Activated naive CD8-positive, alpha-beta T cell treated with anti-CD3 and anti-CD28 coated beads for 36 hours (primary cell): ENCODE data around the gene GOT1. TPM values are rescaled to one million over a fixed set of nuclear protein-coding genes. Genes with fewer than 3 reads are reported as not detected.

Experiments used
- DNase-seq: peaks from one replicate; pipeline ENCODE4 v3.0.0; 2021
- H3K27ac Mint-ChIP-seq: one replicate; pipeline ENCODE4 v1.8.0; 2022; ENCODE audit warnings: mild to moderate bottlenecking, moderate library complexity, mixed read lengths
- H3K27me3 Mint-ChIP-seq: one replicate; pipeline ENCODE4 v1.8.0; 2022; ENCODE audit warnings: mild to moderate bottlenecking, mixed read lengths
- H3K36me3 Mint-ChIP-seq: one replicate; pipeline ENCODE4 v1.8.0; 2021; ENCODE audit warnings: mild to moderate bottlenecking, mixed read lengths
- H3K4me1 Mint-ChIP-seq: one replicate; pipeline ENCODE4 v1.8.0; 2021; ENCODE audit warnings: mixed read lengths
- H3K4me3 Mint-ChIP-seq: one replicate; pipeline ENCODE4 v1.8.0; 2022; ENCODE audit warnings: mild to moderate bottlenecking, moderate library complexity, mixed read lengths
- H3K9me3 Mint-ChIP-seq: one replicate; pipeline ENCODE4 v1.8.0; 2022; ENCODE audit warnings: mixed read lengths
- total RNA-seq, 2 experiments: library from RNA; stranded (reverse); gene quantifications; one replicate each; pipeline ENCODE4 v1.2.3, GENCODE V29; 2021

The GOT1 gene
- total RNA-seq, 2 experiments from 2014 or later: 50.8 to 53.9 TPM

DNA sequence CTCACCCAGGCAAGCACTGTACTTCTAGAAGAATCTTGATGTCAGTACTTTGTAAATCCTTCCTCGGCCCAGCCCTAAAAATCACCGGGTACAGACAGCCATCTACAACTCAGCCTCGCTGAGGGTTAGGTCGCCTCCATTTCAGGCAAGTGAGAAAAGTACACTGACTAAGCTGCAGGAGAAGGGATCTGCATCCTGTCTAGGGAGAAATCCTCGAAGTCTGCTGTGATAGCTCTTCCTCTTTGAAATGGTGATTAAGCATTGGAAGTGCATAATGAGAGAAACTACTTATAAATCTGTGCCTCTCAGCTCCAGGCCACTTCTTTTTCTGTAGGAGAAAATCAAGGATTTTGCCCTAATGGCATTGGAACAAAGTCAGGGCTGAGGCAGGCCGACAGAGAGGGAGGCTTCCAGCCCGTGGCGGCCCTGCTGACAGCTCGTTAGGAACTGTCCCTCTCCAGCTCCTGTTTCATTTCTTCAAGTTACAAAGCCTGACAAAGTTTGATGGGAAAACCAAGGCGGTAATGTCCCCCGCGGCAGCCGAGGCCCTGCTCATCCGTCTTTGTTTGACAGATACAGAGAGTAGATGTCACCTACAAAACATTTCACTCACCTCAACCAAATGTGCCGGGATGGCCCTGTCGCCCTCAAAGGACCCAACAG lies 14.1 kb upstream of the GOT1 start:
- DNase-seq: no peak
- Mint-ChIP-seq H3K4me3 (no peak overlapping the region), H3K36me3 (no peaks in the 10 kb centered on the region), H3K4me1 (no peaks in the 10 kb centered on the region), H3K27ac (no peak overlapping the region), H3K27me3 (peaks cover 3% of the 10 kb centered on the region), H3K9me3 (no peaks in the 10 kb centered on the region)

DNA sequence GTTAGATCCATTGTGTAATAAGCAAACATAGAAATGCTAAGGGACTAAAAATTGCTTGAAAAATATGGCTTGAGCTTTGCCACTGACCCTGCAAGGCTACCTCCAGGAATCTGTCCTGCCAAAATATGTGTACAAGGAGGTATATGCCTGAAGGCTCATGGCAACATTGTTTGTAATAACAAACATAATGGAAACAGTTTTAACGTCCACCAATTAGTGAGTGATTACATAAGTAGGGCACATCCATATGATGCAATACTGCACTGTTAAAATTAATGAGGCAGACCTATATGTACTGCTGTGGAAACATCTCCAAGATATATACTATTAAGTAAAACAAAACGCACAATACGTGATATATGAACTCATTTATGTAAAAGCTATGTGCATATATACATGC lies 13.1 kb upstream of the GOT1 start:
- Mint-ChIP-seq H3K4me1 (no peaks in the 10 kb centered on the region), H3K36me3 (no peaks in the 10 kb centered on the region), H3K4me3 (no peak overlapping the region), H3K27ac (no peak overlapping the region), H3K27me3 (no peaks in the 10 kb centered on the region), H3K9me3 (no peaks in the 10 kb centered on the region)
- DNase-seq: no peak

DNA sequence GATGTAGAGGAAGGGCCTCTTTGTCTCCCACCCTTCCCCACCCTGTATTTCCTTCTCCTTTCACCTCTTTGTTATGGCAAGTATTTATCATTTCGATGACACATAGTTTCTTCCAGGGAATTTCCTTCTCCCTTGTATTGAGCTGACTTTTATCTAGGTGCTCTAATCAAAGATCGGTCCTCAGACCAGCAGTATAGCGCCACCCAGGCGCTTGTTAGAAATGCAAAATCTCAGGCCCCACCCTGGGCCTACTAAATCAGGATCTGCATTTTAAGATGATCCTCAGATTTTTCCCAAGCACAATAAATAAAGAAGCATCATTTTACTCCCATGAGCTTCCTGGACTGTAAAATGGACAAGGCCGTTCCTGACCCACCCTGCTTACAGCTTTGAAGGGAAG lies 12.0 kb upstream of the GOT1 start:
- Mint-ChIP-seq H3K4me3 (no peak overlapping the region), H3K27ac (no peak overlapping the region), H3K36me3 (no peaks in the 10 kb centered on the region)

DNA sequence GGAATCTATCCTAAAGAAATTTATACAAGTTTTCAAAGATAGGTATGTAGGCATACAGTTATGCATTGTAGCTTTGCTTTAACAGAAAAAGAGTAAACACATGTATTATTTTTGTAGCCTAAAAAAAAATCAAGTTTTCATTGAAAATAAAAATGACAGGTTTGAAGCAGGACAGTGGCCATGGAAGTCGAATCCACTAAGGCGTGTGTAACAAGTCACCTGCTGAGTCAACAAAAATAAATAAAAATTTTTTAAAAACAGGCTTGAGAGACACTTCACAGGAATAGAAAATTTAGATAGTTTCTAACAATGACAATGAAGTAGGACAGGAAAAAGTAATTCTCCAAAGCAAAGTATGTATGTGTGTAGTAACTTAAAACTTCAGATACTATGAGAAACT lies 8.5 kb upstream of the GOT1 start:
- H3K27ac Mint-ChIP-seq: no peak overlapping the region
- H3K4me3 Mint-ChIP-seq: no peak overlapping the region
- no peaks in the 10 kb centered on the region for H3K36me3 Mint-ChIP-seq
- peaks cover 10% of the 10 kb centered on the region for H3K4me1 Mint-ChIP-seq
- no peaks in the 10 kb centered on the region for H3K27me3 Mint-ChIP-seq
- DNase-seq: no peak
- H3K9me3 Mint-ChIP-seq: no peaks in the 10 kb centered on the region

More for the DNA sequence above, 12.0 kb upstream of the GOT1 start:
- no peaks in the 10 kb centered on the region for H3K27me3 Mint-ChIP-seq
- H3K4me1 Mint-ChIP-seq: no peaks in the 10 kb centered on the region
- no peak for DNase-seq
- no peaks in the 10 kb centered on the region for H3K9me3 Mint-ChIP-seq

DNA sequence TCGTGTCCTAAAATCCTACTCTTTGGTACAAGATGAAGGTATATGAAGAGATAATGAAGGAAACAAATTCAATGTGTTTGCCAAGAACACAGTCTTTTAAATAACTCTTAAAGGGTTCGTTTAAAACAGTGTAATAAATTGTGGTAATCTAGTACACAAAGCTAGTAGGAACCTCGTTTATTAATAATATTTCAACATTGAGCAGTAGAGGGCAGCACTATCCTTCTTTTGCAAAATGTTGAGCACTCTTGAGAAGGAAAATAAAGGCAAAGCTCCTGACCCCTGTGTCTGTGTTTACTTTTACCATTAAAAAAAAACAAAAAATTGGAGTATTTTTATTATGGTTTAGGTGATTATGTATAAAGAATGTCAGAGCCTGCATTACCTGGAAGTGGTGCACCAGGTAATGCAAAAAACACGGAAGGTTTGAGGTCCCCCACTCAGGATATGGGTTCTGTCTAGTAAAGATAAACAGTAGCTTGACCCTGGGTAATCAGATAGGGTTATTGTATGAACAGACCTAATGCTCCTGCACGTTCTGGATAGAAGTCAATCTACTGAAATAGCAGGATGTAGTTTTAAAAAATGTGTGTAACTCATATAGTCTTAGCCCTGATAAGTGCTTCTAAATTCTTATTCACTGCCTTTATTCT lies 5.7 kb upstream of the GOT1 start:
- H3K27me3 Mint-ChIP-seq: no peaks in the 10 kb centered on the region
- H3K27ac Mint-ChIP-seq: no peak overlapping the region
- no peaks in the 10 kb centered on the region for H3K9me3 Mint-ChIP-seq
- no peak overlapping the region for H3K4me3 Mint-ChIP-seq
- H3K4me1 Mint-ChIP-seq: peaks cover 23% of the 10 kb centered on the region
- DNase-seq: no peak
- peaks cover 3% of the 10 kb centered on the region for H3K36me3 Mint-ChIP-seq

DNA sequence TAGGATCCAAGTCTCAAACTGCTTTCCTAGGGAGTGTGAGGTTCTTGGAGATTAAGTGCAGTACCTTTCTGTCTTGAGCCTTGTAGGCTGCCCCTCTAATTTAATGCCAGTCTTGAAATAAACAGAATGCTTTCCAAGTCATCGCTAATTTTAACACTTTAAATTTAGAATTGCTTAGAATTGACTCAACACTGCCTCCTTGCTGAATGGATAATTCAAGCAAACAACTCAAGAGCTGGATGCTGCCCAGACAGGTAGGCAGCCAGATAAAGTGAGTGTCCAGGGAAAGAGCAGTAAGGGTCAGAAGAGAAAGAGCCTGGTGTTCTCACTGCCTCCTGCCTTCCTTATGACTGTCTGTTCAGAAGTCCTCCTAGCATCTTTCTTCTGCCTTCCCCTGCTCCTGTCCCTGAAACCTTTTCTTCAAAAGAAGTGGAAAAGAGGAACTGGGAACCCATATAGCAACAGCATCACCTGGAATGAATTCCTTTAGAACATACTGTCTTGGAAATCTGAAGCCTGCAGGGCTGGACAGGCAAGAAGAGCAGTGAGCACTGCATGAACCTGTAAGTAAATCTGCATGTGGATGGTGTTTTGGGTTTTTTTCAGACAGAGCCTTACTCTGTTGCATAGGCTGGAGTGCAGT lies 3.1 kb upstream of the GOT1 start:
- H3K27me3 Mint-ChIP-seq: no peaks in the 10 kb centered on the region
- no peaks in the 10 kb centered on the region for H3K9me3 Mint-ChIP-seq
- H3K4me3 Mint-ChIP-seq: no peak overlapping the region
- no peak overlapping the region for H3K27ac Mint-ChIP-seq
- DNase-seq: no peak
- H3K4me1 Mint-ChIP-seq: peaks cover 35% of the 10 kb centered on the region
- H3K36me3 Mint-ChIP-seq: peaks cover 10% of the 10 kb centered on the region

DNA sequence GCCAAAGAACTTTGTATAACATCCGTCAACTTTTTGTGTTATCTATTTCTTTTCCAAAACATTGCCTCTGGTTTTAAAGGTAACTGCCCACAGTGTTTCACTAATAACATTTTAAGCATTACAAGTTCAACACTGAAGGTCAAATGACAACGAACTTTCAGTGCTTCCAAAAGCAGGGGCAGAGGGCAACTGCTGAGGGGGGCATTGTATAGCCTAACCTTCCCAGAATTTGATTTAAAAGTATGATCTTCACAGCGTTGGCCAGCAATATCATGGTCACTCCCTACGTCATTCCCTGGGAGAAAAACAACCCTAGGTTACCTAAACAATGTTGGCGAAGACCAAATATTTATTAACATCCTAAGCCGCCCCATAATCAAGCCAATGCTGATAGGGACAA lies 2.5 kb upstream of the GOT1 start:
- H3K27me3 Mint-ChIP-seq: no peaks in the 10 kb centered on the region
- no peak for DNase-seq
- H3K36me3 Mint-ChIP-seq: peaks cover 10% of the 10 kb centered on the region
- H3K4me1 Mint-ChIP-seq: peaks cover 35% of the 10 kb centered on the region
- no peak overlapping the region for H3K27ac Mint-ChIP-seq
- H3K4me3 Mint-ChIP-seq: no peak overlapping the region
- H3K9me3 Mint-ChIP-seq: no peaks in the 10 kb centered on the region

DNA sequence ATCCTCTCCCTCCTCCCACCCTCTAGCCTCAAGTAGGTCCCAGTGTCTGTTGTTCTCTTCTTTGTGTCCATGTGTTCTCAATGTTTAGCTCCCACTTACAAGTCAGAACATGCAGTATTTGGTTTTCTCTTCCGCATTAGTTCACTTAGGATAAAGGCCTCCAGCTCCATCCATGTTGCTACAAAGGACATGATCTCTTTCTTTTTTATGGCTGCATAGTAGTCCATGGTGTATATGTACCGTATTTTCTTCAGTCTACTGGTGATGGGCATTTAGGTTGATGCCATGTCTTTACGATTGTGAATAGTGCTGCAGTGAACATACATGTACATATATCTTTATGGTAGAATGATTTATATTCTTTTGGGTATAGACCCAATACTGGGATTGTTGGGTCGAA lies 1.6 kb upstream of the GOT1 start:
- Mint-ChIP-seq H3K4me3 (peak overlapping the region; percentile 98), H3K36me3 (peaks cover 10% of the 10 kb centered on the region), H3K4me1 (peaks cover 36% of the 10 kb centered on the region), H3K27ac (peak overlapping the region; percentile 58), H3K9me3 (no peaks in the 10 kb centered on the region), H3K27me3 (no peaks in the 10 kb centered on the region)
- DNase-seq: no peak

DNA sequence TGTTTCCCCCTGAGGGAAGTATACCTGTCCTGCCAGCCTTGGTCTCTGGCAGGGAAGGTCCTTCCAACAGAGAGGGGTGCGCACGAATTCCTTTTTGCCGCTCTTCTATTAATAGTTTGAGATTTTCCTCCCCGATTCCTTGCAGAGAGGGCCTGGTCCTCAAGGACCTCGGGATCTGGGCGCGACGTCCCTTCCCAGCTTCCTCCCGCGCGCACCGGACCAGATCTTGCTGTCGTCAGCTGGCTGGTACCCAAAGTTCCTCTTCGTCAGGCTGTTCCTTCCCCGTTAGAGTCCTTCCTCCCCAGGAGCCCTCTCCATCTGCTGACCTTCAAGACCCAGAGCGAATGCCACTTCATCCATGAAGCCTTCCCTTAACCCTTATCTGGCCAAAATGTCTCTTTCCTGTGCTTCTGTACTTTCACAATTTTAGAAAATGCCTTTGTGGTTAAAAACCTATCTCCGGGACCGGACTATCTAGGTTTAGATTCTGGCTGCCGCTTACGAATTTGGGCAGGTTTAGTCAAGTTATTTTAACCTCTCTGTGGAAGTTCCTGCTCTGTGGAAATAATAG lies 851 bp upstream of the GOT1 start:
- peak overlapping the region; percentile 93 for H3K27ac Mint-ChIP-seq
- peaks cover 10% of the 10 kb centered on the region for H3K36me3 Mint-ChIP-seq
- H3K27me3 Mint-ChIP-seq: no peaks in the 10 kb centered on the region
- H3K4me3 Mint-ChIP-seq: peak overlapping the region; percentile 98
- peak; percentile 21 for DNase-seq
- no peaks in the 10 kb centered on the region for H3K9me3 Mint-ChIP-seq
- peaks cover 41% of the 10 kb centered on the region for H3K4me1 Mint-ChIP-seq

DNA sequence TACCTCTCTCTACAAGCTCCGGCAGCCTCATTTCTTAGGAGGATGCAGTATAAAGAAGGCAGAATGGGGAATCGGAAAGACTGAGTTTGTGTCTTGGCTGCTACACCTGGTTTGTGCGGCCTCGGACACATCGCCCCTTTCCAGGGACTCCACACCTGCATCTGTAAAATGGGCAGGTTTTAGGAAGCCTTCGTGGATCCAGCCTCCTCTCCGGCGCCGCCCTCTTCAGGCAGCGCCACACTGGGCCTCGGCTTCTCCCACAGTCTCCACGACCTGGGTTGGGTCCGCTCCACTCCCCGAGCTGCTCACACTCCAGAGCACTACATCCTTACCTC lies 341 bp downstream of the GOT1 start:
- Mint-ChIP-seq H3K27ac (peak overlapping the region; percentile 93), H3K36me3 (peaks cover 10% of the 10 kb centered on the region), H3K4me1 (peaks cover 38% of the 10 kb centered on the region), H3K4me3 (peak overlapping the region; percentile 98), H3K27me3 (no peaks in the 10 kb centered on the region), H3K9me3 (no peaks in the 10 kb centered on the region)
- DNase-seq: no peak

DNA sequence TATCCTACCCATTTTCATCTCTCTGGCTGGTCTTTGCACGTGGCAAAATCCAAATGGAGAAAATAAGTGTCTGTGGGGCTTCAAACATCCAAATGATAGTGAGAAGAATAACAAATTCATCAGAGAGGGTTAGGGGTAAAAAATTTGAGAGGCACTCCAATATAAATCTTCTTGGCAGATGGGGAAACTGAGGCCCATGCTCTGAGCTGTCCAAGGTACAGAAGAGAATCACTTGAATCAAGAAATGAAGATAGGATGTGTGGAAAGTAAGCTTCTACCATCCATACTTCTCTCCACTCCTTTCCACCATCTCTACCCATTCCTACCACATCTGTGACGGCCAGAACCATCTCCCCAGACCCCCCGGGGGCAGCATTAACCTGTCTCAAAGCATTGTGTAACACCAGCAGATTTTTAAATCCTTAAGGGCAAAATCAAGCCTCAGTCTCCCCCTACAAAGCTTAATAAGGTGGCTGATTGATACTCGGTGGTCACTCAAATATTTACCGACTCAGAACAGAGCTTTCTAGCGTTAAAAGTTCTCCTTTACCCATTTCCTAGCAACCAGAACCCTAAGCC lies 818 bp downstream of the GOT1 start:
- DNase-seq: no peak
- Mint-ChIP-seq H3K4me3 (peak overlapping the region; percentile 98), H3K27me3 (no peaks in the 10 kb centered on the region), H3K4me1 (peaks cover 38% of the 10 kb centered on the region), H3K27ac (peak overlapping the region; percentile 93), H3K36me3 (peaks cover 14% of the 10 kb centered on the region), H3K9me3 (no peaks in the 10 kb centered on the region)

DNA sequence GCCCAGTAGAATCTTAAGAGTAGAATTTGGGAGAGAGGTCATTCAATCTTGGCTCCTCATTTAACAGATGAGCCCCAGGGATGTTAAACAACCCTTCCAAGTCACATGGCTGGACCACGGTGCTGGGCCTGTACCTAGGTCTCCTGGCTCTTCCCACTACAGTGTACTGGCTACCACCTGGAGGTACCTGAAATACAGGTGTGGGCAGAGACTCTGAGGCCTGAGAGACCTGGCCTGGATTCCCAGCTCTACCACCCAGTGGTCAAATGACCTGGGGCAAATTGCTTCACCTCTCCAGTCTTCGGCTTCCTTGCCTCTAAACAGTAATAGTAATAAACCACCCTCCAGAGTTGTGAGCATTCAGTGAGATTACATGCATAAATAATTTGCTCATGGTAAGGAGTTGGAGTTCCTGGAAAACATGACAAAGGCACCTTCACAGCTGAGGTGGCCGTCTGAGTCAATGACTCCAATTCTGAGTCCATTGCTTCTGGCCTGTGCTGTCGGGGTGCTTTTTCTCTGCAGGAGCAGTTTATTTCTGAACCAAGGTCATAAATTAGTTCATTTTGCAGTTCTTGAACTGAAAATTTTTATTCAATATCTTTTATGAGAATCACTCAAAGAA lies 2.7 kb downstream of the GOT1 start:
- H3K4me1 Mint-ChIP-seq: peaks cover 27% of the 10 kb centered on the region
- no peak overlapping the region for H3K4me3 Mint-ChIP-seq
- no peak for DNase-seq
- H3K36me3 Mint-ChIP-seq: peaks cover 14% of the 10 kb centered on the region
- H3K27ac Mint-ChIP-seq: peak overlapping the region; percentile 30
- H3K27me3 Mint-ChIP-seq: no peaks in the 10 kb centered on the region
- no peaks in the 10 kb centered on the region for H3K9me3 Mint-ChIP-seq

DNA sequence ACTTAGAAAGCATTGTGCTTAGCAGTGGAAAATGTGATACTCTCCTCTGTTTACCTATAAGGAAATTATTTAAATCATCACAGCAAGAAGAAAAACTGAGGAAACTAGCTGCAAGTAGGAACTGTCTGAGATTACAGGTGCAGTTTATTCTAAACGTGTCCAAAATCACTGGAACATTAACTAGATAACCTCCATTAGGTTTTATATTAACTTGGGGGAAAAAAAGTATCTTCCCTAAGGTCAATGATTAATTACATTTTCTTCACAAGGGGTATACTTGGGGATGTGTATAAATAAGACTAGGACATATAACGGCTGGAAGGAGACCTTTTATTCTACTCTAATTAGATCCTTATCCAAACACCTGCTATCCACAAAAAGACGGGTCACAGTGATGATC lies 3.7 kb downstream of the GOT1 start:
- H3K4me1 Mint-ChIP-seq: peaks cover 19% of the 10 kb centered on the region
- no peak for DNase-seq
- H3K4me3 Mint-ChIP-seq: no peak overlapping the region
- no peaks in the 10 kb centered on the region for H3K27me3 Mint-ChIP-seq
- peaks cover 15% of the 10 kb centered on the region for H3K36me3 Mint-ChIP-seq
- H3K9me3 Mint-ChIP-seq: no peaks in the 10 kb centered on the region
- H3K27ac Mint-ChIP-seq: no peak overlapping the region

DNA sequence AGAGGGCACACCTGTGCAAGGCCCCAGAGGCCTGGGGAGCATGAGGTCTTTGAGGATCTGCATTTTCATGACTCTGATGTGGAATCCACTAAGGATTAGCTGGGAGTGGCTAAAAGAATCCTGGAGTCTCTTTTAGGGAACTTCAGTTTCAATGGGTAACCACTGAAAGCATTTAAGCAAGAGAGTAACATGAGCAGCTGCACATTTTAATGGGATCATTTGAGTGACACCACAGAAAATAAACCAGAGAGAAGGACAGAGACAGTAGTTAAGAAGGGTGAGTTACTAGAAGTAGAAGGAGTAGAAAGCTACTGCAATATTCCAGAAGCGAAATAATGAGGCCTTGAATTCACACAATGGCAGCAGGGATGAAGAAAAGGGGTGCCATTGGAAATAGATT lies 5.2 kb downstream of the GOT1 start:
- Mint-ChIP-seq H3K4me1 (peaks cover 19% of the 10 kb centered on the region), H3K36me3 (peaks cover 15% of the 10 kb centered on the region), H3K9me3 (no peaks in the 10 kb centered on the region), H3K27me3 (no peaks in the 10 kb centered on the region), H3K27ac (no peak overlapping the region), H3K4me3 (no peak overlapping the region)
- DNase-seq: no peak

DNA sequence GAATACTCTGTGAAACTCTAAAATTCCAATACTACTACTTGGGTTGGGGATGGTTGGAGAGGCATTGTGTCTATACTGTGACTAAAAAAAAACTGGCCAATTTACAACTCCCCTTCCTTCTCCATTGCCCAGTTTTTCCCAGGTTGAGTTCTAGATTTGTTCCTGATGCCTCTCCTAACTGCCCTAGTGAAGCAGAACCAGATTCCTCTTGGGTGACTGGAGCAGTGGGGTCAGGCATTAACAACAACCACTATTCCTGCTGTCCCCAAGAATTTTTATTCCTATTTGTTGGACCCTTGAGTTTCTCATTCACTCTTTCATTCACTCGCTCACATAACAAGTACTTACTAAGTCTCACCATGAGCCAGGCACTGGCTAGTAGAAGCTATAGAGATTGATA lies 5.8 kb downstream of the GOT1 start:
- no peak for DNase-seq
- no peak overlapping the region for H3K27ac Mint-ChIP-seq
- H3K4me3 Mint-ChIP-seq: no peak overlapping the region
- H3K36me3 Mint-ChIP-seq: peaks cover 15% of the 10 kb centered on the region
- peaks cover 16% of the 10 kb centered on the region for H3K4me1 Mint-ChIP-seq
- H3K27me3 Mint-ChIP-seq: no peaks in the 10 kb centered on the region
- H3K9me3 Mint-ChIP-seq: no peaks in the 10 kb centered on the region
